Thoracic aorta (tissue), 2 donors: ENCODE results near the gene NUF2. TPM values are rescaled to one million over a fixed set of nuclear protein-coding genes. Genes with fewer than 3 reads are reported as not detected.
"Not testable (repeated sequence)": the region's sequence is repeated elsewhere in the genome, so short reads cannot be mapped to it uniquely, and the experiment has no call there.

Experiments
- ATAC-seq: fragments of 150-250 bp; one replicate; pipeline ENCODE4 v1.8.0; 2017; ENCODE audit warnings: low read depth; ENCODE audit not compliant: insufficient number of reproducible peaks, low FRiP score
- DNase-seq: peaks from one replicate; pipeline ENCODE4 v3.0.0-alpha.2; 2020; ENCODE audit warnings: low spot score
- H3K27ac ChIP-seq, 2 donors: fragments of 200-600 bp; sonication (generic); 1 replicate in 1 of 2; 2 replicates in 1 of 2; pipeline ENCODE4 v1.5.1; 2016; ENCODE audit warnings: mild to moderate bottlenecking in 2 of 2, moderate library complexity in 2 of 2
- H3K27me3 ChIP-seq: fragments of 200-600 bp; sonication (generic); replicated peaks from 2 replicates; pipeline ENCODE4 v1.6.0; 2016; ENCODE audit warnings: mild to moderate bottlenecking; ENCODE audit not compliant: insufficient read depth
- H3K36me3 ChIP-seq: fragments of 200-600 bp; sonication (generic); one replicate; pipeline ENCODE4 v1.5.1; 2016
- H3K4me1 ChIP-seq, 2 donors: fragments of 200-600 bp; sonication (generic); 1 replicate in 1 of 2; 2 replicates in 1 of 2; pipeline versions ENCODE4 v1.5.1 to v1.6.0; 2016; ENCODE audit warnings: low read depth in 2 of 2, mild to moderate bottlenecking in 1 of 2; ENCODE audit not compliant: control insufficient read depth in 1 of 2
- H3K4me3 ChIP-seq: fragments of 200-600 bp; sonication (generic); 2 replicates; pipeline ENCODE4 v1.5.1; 2016; ENCODE audit warnings: mild to moderate bottlenecking
- H3K9me3 ChIP-seq: fragments of 200-600 bp; sonication (generic); 2 replicates; pipeline ENCODE4 v1.5.1; 2016
- total RNA-seq, 2 donors: library from RNA; depleted of rRNA; stranded (reverse); fragments of >200 nt; gene quantifications; one replicate each; pipeline versions ENCODE4 v1.1.0 to v1.2.3, GENCODE V29; 2016
- TF ChIP-seq, protein P1 (sequence below): fragments of 200-600 bp; sonication (generic); IDR thresholded peaks from one replicate; pipeline ENCODE4 v1.5.1; 2019; ENCODE audit warnings: antibody characterized with exemption

Gene NUF2
- total RNA-seq, 2 donors from 2014 or later = 1.6 TPM; not detected in 1

DNA sequence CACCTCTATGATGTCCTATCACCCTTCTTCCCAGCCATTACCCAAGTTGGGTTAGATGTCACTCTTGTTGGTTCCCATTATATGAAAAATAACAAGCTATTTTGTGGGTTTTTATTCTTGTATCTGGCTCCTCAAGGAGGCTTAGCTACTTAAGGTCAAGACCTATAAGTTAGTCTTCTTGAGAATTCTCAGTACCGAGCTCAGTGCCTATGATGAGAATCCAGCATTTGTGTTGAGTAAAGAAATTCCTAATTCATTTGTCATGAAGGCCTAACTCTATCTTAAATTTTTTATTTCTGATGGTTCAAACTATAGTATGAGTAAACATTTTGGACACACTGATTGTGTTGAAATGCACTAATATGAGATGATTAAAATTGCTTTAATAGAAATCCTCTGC, 15.9 kb downstream of the NUF2 start:
- Histone ChIP-seq H3K27ac (no peak overlapping the region), H3K36me3 (no peaks in the 10 kb centered on the region), H3K9me3 (no peaks in the 10 kb centered on the region), H3K4me3 (no peak overlapping the region), H3K4me1 (no peaks in the 10 kb centered on the region), H3K27me3 (no peaks in the 10 kb centered on the region)
- DNase-seq (no peak), ATAC-seq (no peak)
- TF ChIP-seq, protein P1, sequence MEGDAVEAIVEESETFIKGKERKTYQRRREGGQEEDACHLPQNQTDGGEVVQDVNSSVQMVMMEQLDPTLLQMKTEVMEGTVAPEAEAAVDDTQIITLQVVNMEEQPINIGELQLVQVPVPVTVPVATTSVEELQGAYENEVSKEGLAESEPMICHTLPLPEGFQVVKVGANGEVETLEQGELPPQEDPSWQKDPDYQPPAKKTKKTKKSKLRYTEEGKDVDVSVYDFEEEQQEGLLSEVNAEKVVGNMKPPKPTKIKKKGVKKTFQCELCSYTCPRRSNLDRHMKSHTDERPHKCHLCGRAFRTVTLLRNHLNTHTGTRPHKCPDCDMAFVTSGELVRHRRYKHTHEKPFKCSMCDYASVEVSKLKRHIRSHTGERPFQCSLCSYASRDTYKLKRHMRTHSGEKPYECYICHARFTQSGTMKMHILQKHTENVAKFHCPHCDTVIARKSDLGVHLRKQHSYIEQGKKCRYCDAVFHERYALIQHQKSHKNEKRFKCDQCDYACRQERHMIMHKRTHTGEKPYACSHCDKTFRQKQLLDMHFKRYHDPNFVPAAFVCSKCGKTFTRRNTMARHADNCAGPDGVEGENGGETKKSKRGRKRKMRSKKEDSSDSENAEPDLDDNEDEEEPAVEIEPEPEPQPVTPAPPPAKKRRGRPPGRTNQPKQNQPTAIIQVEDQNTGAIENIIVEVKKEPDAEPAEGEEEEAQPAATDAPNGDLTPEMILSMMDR = no peak

DNA sequence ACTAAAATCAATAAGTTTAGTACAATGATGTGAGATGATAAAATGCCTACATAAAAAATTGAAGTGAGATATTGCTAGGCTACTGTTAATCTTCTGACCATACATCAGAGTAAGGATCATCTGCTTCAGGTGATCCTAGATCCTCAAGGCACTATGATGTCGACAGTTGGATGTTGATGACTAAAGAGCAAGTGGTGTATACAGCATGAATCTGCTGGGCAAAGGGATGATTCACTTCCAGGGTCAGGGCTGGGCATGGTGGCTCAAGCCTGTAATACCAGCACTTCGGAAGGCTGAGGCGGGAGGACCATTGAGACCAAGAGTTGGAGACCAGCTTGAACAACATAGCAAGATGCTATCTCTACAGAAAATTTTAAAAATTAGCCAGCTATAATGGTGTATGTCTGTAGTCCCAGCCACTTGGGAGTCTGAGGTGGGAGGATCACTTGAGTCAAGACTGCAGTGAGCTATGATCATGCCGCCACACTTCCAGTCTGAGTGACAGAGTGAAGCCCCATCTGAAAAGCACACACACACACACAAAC, 24.6 kb downstream of the NUF2 start:
- Histone ChIP-seq H3K27ac (no peak overlapping the region), H3K4me1 (no peaks in the 10 kb centered on the region), H3K4me3 (no peak overlapping the region), H3K27me3 (no peaks in the 10 kb centered on the region), H3K36me3 (no peaks in the 10 kb centered on the region), H3K9me3 (no peaks in the 10 kb centered on the region)
- TF ChIP-seq, protein P1 = no peak
- DNase-seq (no peak), ATAC-seq (no peak)

DNA sequence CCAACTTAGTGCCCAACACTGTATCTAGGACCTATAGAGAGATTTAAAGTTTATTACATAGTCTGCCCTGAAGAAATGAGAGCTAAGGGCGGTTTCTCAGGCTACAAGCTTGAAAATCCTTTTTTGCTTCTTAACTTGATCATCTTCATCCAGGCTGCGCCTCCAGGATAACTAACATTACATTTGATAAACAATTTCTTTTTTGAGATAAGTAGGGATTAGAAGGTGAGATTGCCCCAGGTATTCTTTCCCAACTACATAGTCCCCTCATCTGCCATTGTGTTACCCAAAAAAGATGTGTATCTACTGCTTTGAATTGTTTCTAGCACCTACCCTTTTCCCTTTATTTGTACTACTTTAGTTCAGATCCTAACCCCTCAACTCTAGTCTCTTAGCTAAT, 25.4 kb downstream of the NUF2 start:
- Histone ChIP-seq H3K27ac (no peak overlapping the region), H3K27me3 (no peaks in the 10 kb centered on the region), H3K9me3 (no peaks in the 10 kb centered on the region), H3K4me1 (no peaks in the 10 kb centered on the region), H3K4me3 (no peak overlapping the region), H3K36me3 (no peaks in the 10 kb centered on the region)
- no peak for DNase-seq
- TF ChIP-seq, protein P1 = no peak
- ATAC-seq = no peak

DNA sequence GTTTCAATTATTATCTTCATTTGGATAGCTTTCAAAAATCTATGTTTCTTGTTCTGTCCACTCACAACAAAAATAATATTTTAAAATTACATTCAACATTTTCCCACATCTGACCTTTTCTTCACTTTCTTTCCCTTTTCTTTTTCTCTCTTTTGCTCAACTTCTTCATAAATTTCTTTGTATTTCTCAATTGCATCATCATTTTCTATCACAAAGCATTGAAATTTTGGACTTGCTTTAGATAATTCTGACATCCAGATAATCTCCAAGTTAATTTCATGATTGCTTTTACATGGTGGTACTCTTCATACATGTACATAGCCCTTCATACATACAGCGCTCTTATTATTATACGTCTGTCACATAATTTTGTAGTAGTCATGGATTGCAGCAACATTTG, 30.2 kb downstream of the NUF2 start:
- ATAC-seq (no peak), DNase-seq (no peak)
- no peaks in the 10 kb centered on the region for H3K27me3 ChIP-seq
- no peaks in the 10 kb centered on the region for H3K4me1 ChIP-seq
- TF ChIP-seq, protein P1 = no peak
- H3K36me3 ChIP-seq = no peaks in the 10 kb centered on the region
- H3K27ac ChIP-seq = no peak overlapping the region
- no peaks in the 10 kb centered on the region for H3K9me3 ChIP-seq
- no peak overlapping the region for H3K4me3 ChIP-seq

DNA sequence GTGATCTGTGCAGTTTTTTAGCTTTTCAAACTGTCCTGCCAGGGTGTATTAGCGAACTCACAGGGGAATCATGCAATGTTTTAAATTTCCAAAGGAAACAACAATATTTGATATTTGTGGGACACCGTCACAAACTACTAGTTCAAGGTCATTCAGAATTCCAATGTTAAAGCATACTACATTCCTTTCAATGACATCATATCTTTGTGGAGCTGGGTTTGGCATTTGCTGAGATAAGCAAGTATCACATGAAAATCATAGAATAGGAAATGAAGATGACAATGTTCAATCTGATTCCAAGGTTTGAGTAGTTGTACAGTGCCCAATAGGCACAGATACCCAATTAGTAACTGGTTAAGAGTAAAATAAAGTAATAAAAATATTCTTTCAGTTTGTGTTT, 35.6 kb downstream of the NUF2 start:
- DNase-seq (no peak), ATAC-seq (no peak)
- no peak overlapping the region for H3K4me3 ChIP-seq
- no peak overlapping the region for H3K27ac ChIP-seq
- no peaks in the 10 kb centered on the region for H3K27me3 ChIP-seq
- H3K9me3 ChIP-seq = no peaks in the 10 kb centered on the region
- no peaks in the 10 kb centered on the region for H3K36me3 ChIP-seq
- H3K4me1 ChIP-seq = no peaks in the 10 kb centered on the region
- TF ChIP-seq, protein P1 = no peak

DNA sequence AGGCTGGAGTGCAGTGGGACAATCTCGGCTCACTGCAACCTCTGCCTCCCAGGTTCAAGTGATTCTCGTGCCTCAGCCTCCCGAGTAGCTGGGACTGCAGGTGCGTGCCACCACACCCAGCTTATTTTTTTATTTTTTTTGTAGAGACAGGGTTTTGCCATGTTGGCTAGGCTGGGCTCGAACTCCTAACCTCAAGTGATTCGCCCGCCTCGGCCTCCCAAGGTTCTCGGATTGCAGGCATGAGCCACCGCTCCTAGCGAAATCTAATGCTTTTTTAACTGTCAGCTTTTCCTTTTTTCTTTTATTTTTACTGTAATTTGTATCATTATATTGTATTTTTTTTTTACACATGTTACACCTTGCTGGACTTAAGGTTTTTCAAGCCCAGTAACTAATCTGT, 36.4 kb downstream of the NUF2 start:
- not testable (repeated sequence) for H3K27ac ChIP-seq, DNase-seq, H3K27me3 ChIP-seq, H3K4me3 ChIP-seq, ATAC-seq, H3K4me1 ChIP-seq, H3K9me3 ChIP-seq, H3K36me3 ChIP-seq
